Gastrocnemius medialis (tissue), 4 donors: ENCODE results near the gene SPTLC2. TPM values are rescaled to one million over a fixed set of nuclear protein-coding genes. Genes with fewer than 3 reads are reported as not detected.

ENCODE experiments used
- ATAC-seq, 2 donors: fragments of 150-250 bp; one replicate each; pipeline ENCODE4 v1.9.1; 2016
- DNase-seq, 2 donors: peaks; one replicate each; pipeline ENCODE4 v3.0.0-alpha.2; 2019
- H3K27ac ChIP-seq, 4 donors: fragments of 200-600 bp; sonication (generic); 1 replicate in 1 of 4; 2 replicates in 3 of 4; pipeline ENCODE4 v1.5.1; 2016 to 2018; ENCODE audit warnings: mild to moderate bottlenecking in 2 of 4, moderate library complexity in 1 of 4
- H3K27me3 ChIP-seq, 3 donors: fragments of 200-600 bp; sonication (generic) in 2 of 3; 1 replicate in 1 of 3; 2 replicates in 2 of 3; pipeline versions ENCODE4 v1.5.1 to v1.6.0; 2016 to 2019; ENCODE audit warnings: mild to moderate bottlenecking in 1 of 3, moderate library complexity in 1 of 3
- H3K36me3 ChIP-seq, 2 donors: fragments of 200-600 bp; sonication (generic) in 1 of 2; one replicate each; pipeline ENCODE4 v1.5.1; 2017 to 2018
- H3K4me1 ChIP-seq, 2 donors: fragments of 200-600 bp; sonication (generic) in 1 of 2; one replicate each; pipeline ENCODE4 v1.5.1; 2016 to 2017; ENCODE audit warnings: mild to moderate bottlenecking in 2 of 2
- H3K4me3 ChIP-seq, 4 donors: fragments of 200-600 bp; sonication (generic) in 3 of 4; 1 replicate in 1 of 4; 2 replicates in 3 of 4; pipeline ENCODE4 v1.5.1; 2016 to 2019; ENCODE audit warnings: mild to moderate bottlenecking in 2 of 4
- H3K9me3 ChIP-seq, 3 donors: fragments of 200-600 bp; sonication (generic) in 2 of 3; 1 replicate in 1 of 3; 2 replicates in 2 of 3; pipeline ENCODE4 v1.5.1; 2016 to 2019
- CTCF ChIP-seq, 5 experiments: fragments of 450-650 bp in 3 of 5; fragments of 200-600 bp in 2 of 5; sonication (generic) in 2 of 5; IDR thresholded peaks in 4 of 5; conservative IDR thresholded peaks in 1 of 5; 1 replicate in 4 of 5; 2 replicates in 1 of 5; pipeline ENCODE4 v1.5.1; 2016 to 2019; ENCODE audit warnings: antibody characterized with exemption in 5 of 5, mild to moderate bottlenecking in 3 of 5, moderate library complexity in 3 of 5
- POLR2A ChIP-seq, 2 donors: fragments of 450-650 bp; IDR thresholded peaks; one replicate each; pipeline ENCODE4 v1.6.1; 2017; ENCODE audit warnings: antibody characterized with exemption in 2 of 2, mild to moderate bottlenecking in 2 of 2, moderate library complexity in 2 of 2
- in situ Hi-C, 4 donors: fragments of 200-750 bp; cut with MboI; loops; one replicate each; pipeline versions ENCODE4 v1.15.0 to v1.8.0; 2017; ENCODE audit warnings: low sequenced_read_pairs in 4 of 4
- intact Hi-C: fragments of 100-400 bp; cut with DNase I; formaldehyde crosslinking; loops from one replicate; pipeline ENCODE4 v1.15.1; 2023; ENCODE audit warnings: low total_unique reads
- total RNA-seq, 4 donors: library from RNA; depleted of rRNA; stranded (reverse); fragments of >200 nt; gene quantifications; one replicate each; pipeline versions ENCODE4 v1.1.0 to v1.2.3, GENCODE V29; 2016

Gene SPTLC2
- total RNA-seq, 4 donors from 2014 or later = 6.5 to 10.4 (median 7.0) TPM

- no peaks in the 10 kb centered on the region for H3K27me3 ChIP-seq
- ATAC-seq (no peak), DNase-seq (no peak)
- H3K36me3 ChIP-seq = peaks cover 0 to 2% of the 10 kb centered on the region in 2 donors
- no peaks in the 10 kb centered on the region for H3K9me3 ChIP-seq
- intact Hi-C loops = no loop called here
- in situ Hi-C loops = loop anchor here in 3 of 4 donors (25.0 kb wide), 2 partner anchors 238 to 362 kb away; partner anchors contain the start of genes ALKBH1 (in 3 of the 3) and SLIRP (in 3 of the 3)
- TF ChIP-seq POLR2A (IDR thresholded peaks at IDR 0.05) = no peak
- TF ChIP-seq CTCF (IDR thresholded peaks at IDR 0.05 in 4 of 5, conservative IDR thresholded peaks at IDR 0.05 in 1 of 5) = no peak
- H3K4me3 ChIP-seq = no peak overlapping the region
- no peak overlapping the region for H3K27ac ChIP-seq
- no peaks in the 10 kb centered on the region for H3K4me1 ChIP-seq
Measured at GRCh38 chr14:77474479-77475177, 141.8 kb downstream of the SPTLC2 start.

- Histone ChIP-seq H3K9me3 (no peaks in the 10 kb centered on the region), H3K27me3 (no peaks in the 10 kb centered on the region), H3K4me1 (no peaks in the 10 kb centered on the region), H3K27ac (no peak overlapping the region), H3K4me3 (no peak overlapping the region), H3K36me3 (peaks cover 0 to 9% of the 10 kb centered on the region in 2 donors)
- in situ Hi-C loops (loop anchor here in 3 of 4 donors (25.0 kb wide), 2 partner anchors 238 to 362 kb away; partner anchors contain the start of genes ALKBH1 (in 3 of the 3) and SLIRP (in 3 of the 3)), intact Hi-C loops (no loop called here)
- no peak for DNase-seq
- no peak for TF ChIP-seq CTCF (IDR thresholded peaks at IDR 0.05 in 4 of 5, conservative IDR thresholded peaks at IDR 0.05 in 1 of 5)
- no peak for TF ChIP-seq POLR2A (IDR thresholded peaks at IDR 0.05)
- ATAC-seq = no peak
Measured at GRCh38 chr14:77473921-77474320, 142.5 kb downstream of the SPTLC2 start.

- no peaks in the 10 kb centered on the region for H3K9me3 ChIP-seq
- no peak for DNase-seq
Measured at GRCh38 chr14:77470224-77470870, 146.1 kb downstream of the SPTLC2 start.

GRCh38 chr14:77469539-77469938 lies 146.9 kb downstream of the SPTLC2 start:
- Histone ChIP-seq H3K27ac (no peak overlapping the region), H3K4me3 (no peak overlapping the region), H3K36me3 (peaks cover 4 to 50% of the 10 kb centered on the region in 2 donors), H3K9me3 (no peaks in the 10 kb centered on the region), H3K4me1 (no peaks in the 10 kb centered on the region), H3K27me3 (no peaks in the 10 kb centered on the region)
- ATAC-seq = no peak
- TF ChIP-seq POLR2A (IDR thresholded peaks at IDR 0.05) (no peak), CTCF (IDR thresholded peaks at IDR 0.05 in 4 of 5, conservative IDR thresholded peaks at IDR 0.05 in 1 of 5) (no peak)
- in situ Hi-C loops = loop anchor here in 3 of 4 donors (25.0 kb wide), 2 partner anchors 243 to 357 kb away; partner anchors contain the start of genes ALKBH1 (in 3 of the 3) and SLIRP (in 3 of the 3)
- DNase-seq = no peak
- intact Hi-C loops = no loop called here

More at GRCh38 chr14:77470224-77470870, 146.1 kb downstream of the SPTLC2 start:
- in situ Hi-C loops = loop anchor here in 3 of 4 donors (25.0 kb wide), 2 partner anchors 242 to 358 kb away; partner anchors contain the start of genes ALKBH1 (in 3 of the 3) and SLIRP (in 3 of the 3)
- ATAC-seq = no peak
- H3K36me3 ChIP-seq = peaks cover 3 to 42% of the 10 kb centered on the region in 2 donors
- no peak overlapping the region for H3K27ac ChIP-seq
- intact Hi-C loops = no loop called here
- TF ChIP-seq CTCF (IDR thresholded peaks at IDR 0.05 in 4 of 5, conservative IDR thresholded peaks at IDR 0.05 in 1 of 5) (no peak), POLR2A (IDR thresholded peaks at IDR 0.05) (no peak)
- H3K4me3 ChIP-seq = no peak overlapping the region
- H3K4me1 ChIP-seq = no peaks in the 10 kb centered on the region
- no peaks in the 10 kb centered on the region for H3K27me3 ChIP-seq
